Activated CD8-positive, alpha-beta memory T cell treated with anti-CD3 and anti-CD28 coated beads for 4 hours (primary cell): ENCODE data around the gene ITLN1.
"Not testable (repeated sequence)": the region's sequence is repeated elsewhere in the genome, so short reads cannot be mapped to it uniquely, and the experiment has no call there.

Source experiments
- DNase-seq, 2 donors: peaks; one replicate each; pipeline ENCODE4 v3.0.0-alpha.2; 2020; ENCODE audit warnings: low read depth in 2 of 2

Gene ITLN1

DNA sequence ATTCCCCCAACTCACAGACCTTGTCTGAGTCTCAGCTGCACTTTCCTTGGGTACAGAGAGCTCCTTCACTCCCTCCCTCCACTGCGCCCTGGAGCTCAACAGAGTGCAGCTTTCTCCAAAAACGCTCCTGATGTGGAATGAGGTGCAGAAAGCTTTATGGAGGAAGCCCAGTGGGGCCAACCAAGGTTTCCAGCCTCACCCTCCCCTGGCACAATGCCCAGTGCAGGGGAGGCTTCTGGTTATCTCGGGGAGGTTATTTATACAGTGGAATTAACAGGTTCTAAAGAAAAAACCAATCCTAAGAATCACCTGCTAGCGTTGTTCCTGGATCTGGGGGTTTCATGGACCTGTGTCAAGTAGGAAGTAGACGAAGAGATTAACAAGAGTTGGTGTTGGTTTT lies at the start of gene ITLN1:
Gene ITLN1 (minus strand): TSS at position 139 of the 400 bp plus-strand sequence. CDS start 303 bp downstream, outside the sequence.
- no peak for DNase-seq

DNA sequence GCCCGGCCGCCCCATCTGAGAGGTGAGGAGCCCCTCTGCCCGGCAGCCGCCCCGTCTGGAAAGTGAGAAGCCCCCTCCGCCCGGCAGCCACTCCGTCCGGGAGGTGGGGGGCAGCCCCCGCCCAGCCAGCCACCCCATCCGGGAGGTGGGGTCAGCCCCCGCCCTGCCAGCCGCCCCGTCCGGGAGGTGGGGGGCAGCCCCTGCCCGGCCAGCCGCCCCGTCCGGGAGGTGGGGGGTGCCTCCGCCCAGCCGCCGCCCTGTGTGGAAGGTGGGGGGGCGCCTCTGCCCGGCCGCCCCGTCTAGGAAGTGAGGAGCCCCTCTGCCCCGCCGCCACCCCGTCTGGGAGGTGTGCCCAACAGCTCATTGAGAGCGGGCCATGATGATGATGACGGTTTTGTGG lies 48.3 kb upstream of the ITLN1 start:
- not testable (repeated sequence) for DNase-seq

DNA sequence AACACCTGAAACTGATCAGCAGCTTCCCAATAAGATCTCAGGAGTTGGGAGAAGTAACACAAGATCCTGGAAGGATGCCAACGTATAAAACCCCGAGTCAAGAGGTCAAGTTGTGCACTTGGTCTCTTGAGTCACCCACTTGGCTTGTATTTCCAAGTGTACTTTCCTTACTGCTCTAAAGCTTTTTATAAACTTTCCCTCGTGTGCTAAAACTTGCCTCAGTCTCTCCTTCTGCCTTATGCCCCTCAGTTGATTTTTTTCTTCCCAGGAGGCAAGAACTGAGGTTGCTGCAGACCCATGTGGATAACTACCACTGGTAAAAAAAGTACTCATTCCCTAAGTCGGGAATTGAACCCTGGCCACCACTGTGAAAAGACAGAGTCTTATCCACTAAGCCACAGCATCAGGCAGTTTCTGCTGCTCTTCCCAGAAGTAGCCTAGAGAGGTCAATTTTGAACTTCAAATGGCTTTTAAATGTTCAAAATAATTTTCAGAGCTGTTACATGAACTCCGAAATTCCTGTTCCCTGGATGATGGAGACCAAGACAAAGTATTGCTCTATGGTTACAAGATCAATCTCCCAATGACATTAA lies 40.8 kb upstream of the ITLN1 start:
- DNase-seq: no peak

DNA sequence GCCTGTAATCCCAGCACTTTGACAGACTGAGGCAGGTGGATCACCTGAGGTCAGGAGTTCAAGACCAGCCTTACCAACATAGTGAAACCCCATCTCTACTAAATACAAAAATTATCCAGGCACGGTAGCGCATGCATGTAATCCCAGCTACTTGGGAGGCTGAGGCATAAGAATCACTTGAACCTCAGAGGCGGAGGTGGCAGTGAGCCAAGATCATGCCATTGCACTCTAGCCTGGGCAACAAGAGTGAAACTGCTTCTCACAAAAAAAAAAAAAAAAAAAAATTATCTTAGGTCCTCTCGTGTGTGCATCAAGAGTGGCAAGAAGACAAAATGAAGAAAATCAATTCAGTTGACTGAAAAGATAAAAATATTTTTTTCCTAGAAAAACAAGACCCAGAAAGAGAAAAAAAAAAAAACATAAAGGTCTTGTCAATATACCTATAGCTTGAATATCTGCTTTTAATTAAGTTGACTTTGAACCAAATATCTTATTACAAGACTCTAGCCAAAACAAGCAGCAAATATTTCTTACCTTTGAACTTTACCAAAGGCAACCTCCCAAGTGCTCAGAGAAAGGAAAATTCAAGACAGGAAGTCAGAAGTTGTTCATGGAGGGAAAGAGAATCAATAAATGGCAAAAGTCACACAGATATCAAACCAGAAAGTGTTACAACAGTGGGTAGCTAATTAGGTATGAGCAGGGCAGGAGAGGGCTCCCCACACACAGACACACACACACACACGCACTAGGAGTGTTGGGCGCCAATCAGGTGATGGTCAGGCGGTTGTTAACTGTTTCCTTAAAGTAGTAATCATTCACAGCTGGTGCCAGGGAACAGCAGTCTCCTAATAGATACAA lies 40.0 kb upstream of the ITLN1 start:
- DNase-seq: no peak

DNA sequence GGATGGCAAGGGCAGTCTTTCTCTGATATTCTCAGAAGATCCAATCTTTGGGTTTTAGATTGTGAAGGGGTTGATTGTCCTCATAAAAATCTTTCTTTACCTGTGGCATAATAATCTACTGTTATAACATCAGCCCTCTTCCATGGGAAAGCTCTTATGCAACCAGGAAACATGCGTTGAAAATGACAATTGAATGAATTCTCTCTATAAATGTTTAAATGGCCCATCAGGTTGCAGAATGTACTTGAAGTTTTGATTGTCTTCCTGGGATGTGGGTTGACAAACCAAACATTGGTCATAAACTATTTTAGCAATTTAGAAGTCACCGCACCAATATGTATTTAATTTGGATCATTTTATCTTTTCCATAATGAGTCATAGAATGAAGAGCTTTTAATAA lies 31.7 kb upstream of the ITLN1 start:
- no peak for DNase-seq

DNA sequence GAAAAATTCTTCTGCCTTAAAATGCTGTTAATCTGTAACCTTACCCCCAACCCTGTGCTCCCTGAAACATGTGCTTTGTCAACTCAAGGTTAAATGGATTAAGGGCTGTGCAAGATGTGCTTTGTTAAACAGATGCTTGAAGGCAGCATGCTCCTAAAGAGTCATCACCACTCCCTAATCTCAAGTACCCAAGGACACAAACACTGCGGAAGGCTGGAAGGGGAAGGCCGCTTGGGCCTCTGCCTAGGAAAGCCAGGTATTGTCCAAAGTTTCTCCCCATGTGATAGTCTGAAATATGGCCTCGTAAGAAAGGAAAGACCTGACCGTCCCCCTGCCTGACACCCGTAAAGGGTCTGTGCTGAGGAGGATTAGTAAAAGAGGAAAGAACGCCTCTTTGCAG lies 28.2 kb upstream of the ITLN1 start:
- not testable (repeated sequence) for DNase-seq

DNA sequence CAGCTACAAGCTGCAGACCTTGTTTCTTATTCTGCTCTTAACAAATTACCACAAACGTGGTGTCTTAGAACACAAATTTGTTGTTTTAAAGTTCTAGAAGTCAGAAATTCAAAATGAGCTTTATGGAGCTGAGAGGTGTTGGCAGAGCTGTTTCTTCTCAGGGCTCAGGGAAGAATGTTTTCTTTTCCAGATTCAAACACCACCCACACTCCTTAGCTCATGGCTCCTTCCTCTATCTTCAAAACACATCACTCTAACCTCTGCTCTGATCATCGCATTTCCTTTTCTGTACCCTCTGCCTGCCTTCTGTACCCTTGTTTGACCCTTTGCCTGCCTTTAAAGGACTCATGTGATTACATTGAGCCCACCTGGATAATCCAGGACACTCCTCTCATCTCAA lies 26.9 kb upstream of the ITLN1 start:
- no peak for DNase-seq

DNA sequence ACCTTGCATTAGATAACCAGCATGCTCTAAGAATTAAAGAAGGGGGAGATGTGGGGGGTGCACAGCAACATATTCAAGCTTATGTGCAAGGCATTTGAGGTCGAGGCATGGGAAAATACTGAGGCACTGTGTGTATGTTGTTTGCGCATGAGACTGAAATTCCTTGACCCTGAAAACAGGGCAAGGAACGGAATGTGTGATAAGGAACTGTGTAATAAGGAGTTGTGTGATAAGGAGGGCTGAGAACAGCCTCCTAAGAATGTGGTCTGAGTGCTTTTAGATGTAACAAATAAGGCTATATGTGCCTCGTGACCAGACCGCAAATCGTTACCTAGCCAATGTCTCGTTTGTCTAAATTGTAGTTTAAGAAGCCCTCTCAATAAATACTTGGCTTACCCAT lies 26.5 kb upstream of the ITLN1 start:
- no peak for DNase-seq

DNA sequence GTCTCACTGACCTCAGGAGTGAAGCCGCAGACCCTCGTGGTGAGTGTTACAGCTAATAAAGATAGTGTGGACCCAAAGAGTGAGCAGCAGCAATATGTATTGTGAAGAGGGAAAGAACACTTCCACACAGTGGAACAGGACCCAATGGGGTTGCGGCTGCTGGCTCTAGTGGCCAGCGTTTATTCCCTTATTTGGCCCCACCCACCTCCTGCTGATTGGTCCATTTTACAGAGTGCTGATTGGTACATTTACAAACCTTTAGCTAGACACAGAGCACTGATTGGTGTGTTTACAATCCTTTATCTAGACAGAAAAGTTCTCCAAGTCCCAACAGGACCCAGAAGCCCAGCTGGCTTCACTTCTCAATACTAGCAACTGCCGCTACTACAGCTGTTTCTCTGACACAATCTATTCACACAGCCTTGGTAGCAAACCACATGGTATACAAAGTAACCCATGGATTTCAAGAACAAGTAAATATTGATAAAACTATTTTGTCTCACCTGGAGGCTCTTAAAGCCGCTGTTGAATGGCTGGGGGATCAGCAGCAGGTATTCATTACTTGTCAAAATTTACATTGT lies 25.3 kb upstream of the ITLN1 start:
- no peak for DNase-seq

DNA sequence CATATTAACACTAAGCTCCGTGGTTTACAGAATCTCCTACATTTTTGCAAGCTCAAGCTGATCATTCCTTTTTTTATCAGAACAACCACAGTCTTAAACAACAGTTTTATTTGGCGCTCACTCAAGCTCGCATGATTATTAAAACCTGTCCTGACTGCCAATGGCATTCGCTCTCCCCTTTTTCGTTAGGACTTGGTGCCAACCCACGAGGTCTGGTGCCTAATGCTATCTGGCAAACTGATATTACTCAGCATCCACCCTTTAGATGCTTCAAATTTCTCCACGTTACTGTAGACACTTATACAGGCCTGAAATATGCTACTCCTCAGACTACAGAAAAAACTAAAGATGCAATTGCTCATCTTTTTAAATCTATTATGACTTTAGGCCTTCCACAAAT lies 23.0 kb upstream of the ITLN1 start:
- DNase-seq: no peak

DNA sequence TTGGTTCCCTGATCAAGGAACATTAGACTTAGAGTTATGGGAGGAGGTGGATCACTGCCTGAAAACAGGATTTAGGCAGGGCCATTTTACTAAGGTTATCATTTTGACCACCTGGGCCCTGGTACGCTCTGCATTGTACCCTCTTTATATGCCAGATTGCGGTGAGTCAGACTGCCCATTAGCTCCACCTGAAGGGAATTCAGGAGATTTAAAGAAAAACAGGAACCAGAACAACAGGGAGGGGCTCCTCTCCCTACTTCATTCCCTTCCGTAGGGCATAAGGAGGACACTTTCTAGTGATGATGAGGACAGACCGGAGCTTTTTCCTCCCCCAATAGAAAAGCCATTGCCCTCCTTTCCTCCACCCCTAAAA lies 20.6 kb upstream of the ITLN1 start:
- DNase-seq: no peak

DNA sequence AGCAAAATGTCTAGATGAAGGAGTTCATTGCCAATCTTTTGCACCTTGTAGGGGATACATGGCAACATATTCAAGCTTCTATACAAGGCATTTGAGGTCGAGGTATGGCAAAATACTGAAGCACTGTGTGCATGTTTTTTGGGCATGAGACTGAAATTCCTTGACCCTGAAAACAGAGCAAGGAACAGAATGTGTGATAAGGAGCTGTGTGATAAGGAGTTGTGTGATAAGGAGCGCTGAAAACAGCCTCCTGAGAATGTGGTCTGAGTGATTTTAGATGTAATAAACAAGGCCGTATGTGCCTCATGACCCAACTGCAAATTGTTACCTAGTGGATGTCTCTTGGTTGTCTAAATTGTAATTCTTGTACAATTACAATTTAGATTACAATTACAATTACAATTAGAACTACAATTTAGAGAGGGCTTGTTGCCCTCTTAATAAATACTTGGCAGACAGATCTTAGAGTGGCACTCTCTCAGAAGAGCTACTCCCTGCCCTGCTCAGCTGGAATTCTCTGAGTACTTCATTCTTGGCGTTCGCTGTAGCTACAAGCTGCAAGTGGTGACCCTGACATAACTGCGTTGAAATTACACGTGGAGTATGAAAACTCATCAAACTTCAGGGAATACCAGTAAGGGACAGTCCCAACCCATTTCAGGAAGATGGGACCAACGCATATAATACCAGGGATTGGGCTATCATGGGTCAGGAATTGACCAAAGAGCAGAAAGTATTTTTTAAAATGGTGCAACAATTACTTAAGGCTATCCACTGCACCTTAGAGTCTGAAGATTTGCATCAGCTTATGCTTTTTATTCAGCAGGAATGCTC lies 20.0 kb upstream of the ITLN1 start:
- no peak for DNase-seq

DNA sequence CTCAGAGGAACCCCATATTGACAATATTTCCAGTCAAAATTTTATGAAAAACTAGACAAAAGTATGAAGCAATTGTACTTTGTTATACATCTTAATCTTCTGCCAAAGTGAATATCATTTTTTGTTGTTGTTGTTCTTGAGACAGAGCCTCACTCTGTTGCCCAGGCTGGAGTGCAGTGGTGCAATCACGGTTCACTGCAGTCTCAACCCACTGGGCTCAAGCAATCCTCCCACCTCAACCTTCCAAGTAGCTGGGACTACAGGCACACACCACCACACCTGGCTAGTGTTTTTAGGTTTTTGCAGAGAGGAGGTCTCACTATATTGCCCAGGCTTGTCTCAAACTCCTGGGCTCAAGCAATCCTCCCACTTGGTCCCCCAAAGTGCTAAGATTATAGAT lies 17.3 kb upstream of the ITLN1 start:
- DNase-seq: not testable (repeated sequence)

DNA sequence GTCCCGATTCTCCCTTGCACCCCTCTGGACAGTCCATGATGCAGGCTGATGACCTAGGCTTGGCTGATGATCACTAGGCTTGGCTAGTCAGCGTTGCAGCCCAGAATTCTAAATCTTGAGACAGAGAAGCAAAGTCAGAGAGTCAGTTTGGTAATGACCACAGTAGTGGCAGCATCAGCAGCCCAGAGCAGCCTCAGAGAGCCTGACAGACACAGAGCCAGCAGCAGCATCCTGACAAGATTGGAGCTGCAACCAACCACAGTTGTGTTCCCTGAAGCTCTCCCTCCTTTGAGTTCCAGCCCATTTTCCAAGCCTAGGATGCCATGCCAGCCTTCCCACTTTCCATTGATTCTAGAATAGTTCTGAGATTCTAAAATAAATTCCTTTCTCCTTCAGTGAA lies 16.8 kb upstream of the ITLN1 start:
- DNase-seq: no peak

DNA sequence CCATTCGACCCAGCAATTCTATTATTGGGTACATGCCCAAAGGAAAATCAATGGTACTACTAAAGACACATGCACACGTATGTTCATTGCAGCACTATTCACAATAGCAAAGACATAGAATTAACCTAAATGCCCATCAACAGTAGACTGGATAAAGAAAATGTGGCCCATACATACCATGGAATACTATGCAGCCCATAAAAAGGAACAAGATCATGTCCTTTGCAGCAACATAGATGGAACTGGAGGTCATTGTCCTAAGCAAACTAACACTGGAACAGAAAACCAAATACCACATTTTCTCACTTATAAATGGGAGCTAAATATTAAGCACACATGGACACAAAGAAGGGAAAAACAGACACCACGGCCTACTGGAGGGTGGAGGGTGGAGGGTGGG lies 15.7 kb upstream of the ITLN1 start:
- not testable (repeated sequence) for DNase-seq

DNA sequence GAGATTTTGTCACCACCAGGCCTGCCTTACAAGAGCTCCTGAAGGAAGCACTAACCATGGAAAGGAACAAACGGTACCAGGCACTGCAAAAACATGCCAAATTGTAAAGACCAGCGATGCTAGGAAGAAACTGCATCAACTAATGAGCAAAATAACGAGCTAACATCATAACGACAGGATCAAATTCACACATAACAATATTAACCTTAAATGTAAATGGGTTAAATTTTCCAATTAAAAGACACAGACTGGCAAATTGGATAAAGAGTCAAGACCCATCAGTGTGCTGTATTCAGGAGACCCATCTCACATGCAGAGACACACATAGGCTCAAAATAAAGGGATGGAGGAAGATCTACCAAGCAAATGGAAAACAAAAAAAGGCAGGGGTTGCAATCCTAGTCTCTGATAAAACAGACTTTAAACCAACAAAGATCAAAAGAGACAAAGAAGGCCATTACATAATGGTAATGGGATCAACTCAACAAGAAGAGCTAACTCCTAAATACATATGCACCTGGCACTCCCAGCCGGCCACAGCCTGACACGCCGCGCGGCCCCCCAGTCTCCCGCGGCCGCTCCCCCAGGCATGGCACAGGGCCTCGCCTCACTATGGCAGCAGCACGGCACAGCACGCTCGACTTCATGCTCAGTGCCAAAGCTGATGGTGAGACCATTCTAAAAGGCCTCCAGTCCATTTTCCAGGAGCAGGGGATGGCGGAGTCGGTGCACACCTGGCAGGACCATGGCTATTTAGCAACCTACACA lies 9.6 kb upstream of the ITLN1 start:
- not testable (repeated sequence) for DNase-seq

DNA sequence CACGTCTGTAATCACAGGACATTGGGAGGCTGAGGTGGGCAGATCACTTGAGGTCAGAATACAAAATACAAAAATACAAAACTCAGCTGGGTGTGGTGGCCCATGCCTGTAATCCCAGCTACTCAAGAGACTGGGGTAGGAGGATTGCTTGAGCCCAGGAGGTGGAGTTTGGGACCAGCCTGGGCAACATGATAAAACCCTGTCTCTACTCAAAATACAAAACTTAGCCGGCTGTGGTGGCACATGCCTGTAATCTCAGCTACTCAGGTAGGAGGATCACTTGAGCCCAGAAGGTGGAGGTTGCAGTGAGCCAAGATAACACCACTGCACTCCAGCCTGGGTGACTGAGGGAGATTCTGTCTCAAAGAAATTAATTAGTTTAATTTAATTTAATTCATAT lies 6.5 kb upstream of the ITLN1 start:
- DNase-seq: no peak

DNA sequence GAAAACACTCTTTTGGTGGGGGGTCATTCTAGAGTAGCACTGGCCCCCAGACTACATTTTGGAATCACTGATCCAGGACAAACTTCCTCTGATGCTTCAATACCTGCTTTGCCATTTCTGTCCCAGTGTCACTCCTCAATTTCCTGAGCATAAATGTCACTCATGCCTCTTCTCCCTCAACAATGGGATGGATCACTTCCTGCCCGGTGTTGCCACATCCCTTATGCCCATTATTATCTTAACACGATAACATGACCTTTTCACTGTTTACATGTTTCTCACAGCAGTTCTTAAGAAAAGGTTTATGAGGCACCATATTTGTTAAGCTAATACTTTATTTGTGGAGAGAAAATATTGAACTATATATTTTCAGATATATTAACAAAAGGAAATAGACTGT lies 3.9 kb upstream of the ITLN1 start:
- no peak for DNase-seq

DNA sequence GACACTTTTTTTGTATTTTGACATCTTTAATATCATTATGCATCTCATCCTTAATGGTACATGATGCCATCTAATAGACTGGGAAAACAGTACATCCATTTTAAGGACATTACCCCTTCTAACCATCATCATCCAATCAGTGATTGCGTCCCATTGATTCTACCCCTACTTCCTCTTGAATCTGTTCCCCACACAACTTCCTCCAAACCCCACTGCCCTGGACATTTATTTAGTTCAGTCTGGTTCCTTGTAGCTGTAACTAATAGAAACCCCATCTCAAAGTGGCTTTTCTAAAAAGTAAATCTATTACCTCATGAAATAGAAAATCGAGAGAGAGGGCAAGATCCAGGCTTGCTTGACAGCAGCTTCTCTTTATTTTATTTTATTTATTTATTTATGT lies 2.1 kb upstream of the ITLN1 start:
- DNase-seq: no peak

DNA sequence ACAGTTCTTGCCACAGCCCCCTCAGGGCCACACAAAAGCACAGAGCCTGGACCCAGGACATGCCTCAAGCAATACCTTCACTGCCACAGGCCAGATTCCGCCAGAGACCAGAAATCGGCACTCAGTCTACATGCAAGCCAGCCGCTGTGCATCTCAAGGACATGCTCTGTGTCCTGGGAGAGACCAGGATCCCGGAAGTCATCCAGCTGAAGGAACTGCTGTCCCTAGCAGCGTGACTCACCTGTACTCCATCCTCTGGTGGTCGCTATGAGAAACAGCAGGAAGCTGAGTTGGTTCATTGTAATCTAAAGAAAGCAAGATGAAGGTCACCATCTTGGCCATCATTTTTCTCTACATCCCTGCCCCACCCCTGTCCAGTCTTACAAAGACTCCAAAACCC lies 401 bp downstream of the ITLN1 start:
- no peak for DNase-seq
